ENCODE results near the gene SLC11A2. TPM values are rescaled to one million over a fixed set of nuclear protein-coding genes. Genes with fewer than 3 reads are reported as not detected.

SLC11A2 gene
- total and polyA plus RNA-seq, 2 of the 13 experiments (the other 11 are each of a cell fraction or from before 2014, with no cell fraction given) = 71.7 to 77.0 TPM

- TF ChIP-seq, protein P1, sequence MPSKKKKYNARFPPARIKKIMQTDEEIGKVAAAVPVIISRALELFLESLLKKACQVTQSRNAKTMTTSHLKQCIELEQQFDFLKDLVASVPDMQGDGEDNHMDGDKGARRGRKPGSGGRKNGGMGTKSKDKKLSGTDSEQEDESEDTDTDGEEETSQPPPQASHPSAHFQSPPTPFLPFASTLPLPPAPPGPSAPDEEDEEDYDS (CRISPR knock-in tag; IDR thresholded peaks at IDR 0.05) = 0 out of 2 replicates have a peak, but pooled peaks have one; percentile 42
- peak; percentile 85 for TF ChIP-seq HNF4G (IDR thresholded peaks at IDR 0.05; ENCODE audit: borderline replicate concordance, low read depth, low read length)
- TF ChIP-seq HNF4G (CRISPR knock-in tag; IDR thresholded peaks at IDR 0.05; ENCODE audit: borderline replicate concordance, low read depth) = peak; percentile 60
- TF ChIP-seq, protein P2, sequence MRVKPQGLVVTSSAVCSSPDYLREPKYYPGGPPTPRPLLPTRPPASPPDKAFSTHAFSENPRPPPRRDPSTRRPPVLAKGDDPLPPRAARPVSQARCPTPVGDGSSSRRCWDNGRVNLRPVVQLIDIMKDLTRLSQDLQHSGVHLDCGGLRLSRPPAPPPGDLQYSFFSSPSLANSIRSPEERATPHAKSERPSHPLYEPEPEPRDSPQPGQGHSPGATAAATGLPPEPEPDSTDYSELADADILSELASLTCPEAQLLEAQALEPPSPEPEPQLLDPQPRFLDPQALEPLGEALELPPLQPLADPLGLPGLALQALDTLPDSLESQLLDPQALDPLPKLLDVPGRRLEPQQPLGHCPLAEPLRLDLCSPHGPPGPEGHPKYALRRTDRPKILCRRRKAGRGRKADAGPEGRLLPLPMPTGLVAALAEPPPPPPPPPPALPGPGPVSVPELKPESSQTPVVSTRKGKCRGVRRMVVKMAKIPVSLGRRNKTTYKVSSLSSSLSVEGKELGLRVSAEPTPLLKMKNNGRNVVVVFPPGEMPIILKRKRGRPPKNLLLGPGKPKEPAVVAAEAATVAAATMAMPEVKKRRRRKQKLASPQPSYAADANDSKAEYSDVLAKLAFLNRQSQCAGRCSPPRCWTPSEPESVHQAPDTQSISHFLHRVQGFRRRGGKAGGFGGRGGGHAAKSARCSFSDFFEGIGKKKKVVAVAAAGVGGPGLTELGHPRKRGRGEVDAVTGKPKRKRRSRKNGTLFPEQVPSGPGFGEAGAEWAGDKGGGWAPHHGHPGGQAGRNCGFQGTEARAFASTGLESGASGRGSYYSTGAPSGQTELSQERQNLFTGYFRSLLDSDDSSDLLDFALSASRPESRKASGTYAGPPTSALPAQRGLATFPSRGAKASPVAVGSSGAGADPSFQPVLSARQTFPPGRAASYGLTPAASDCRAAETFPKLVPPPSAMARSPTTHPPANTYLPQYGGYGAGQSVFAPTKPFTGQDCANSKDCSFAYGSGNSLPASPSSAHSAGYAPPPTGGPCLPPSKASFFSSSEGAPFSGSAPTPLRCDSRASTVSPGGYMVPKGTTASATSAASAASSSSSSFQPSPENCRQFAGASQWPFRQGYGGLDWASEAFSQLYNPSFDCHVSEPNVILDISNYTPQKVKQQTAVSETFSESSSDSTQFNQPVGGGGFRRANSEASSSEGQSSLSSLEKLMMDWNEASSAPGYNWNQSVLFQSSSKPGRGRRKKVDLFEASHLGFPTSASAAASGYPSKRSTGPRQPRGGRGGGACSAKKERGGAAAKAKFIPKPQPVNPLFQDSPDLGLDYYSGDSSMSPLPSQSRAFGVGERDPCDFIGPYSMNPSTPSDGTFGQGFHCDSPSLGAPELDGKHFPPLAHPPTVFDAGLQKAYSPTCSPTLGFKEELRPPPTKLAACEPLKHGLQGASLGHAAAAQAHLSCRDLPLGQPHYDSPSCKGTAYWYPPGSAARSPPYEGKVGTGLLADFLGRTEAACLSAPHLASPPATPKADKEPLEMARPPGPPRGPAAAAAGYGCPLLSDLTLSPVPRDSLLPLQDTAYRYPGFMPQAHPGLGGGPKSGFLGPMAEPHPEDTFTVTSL (CRISPR knock-in tag; IDR thresholded peaks at IDR 0.05; ENCODE audit: borderline replicate concordance) = peak; percentile 21; the same call in 1 of the 2 replicates
- peak; percentile 98 for TF ChIP-seq CEBPB (IDR thresholded peaks at IDR 0.05; ENCODE audit: borderline replicate concordance, low read depth, low read length)
- TF ChIP-seq NR2F2 (IDR thresholded peaks at IDR 0.05; ENCODE audit: borderline replicate concordance, low read depth) = peak; percentile 39; the same call in 1 of the 2 replicates
- TF ChIP-seq RAD51 (IDR thresholded peaks at IDR 0.05; ENCODE audit: borderline replicate concordance) = no peak
- no peak for TF ChIP-seq ZFP36L2 (CRISPR knock-in tag; IDR thresholded peaks at IDR 0.05)
- TF ChIP-seq, protein P3, sequence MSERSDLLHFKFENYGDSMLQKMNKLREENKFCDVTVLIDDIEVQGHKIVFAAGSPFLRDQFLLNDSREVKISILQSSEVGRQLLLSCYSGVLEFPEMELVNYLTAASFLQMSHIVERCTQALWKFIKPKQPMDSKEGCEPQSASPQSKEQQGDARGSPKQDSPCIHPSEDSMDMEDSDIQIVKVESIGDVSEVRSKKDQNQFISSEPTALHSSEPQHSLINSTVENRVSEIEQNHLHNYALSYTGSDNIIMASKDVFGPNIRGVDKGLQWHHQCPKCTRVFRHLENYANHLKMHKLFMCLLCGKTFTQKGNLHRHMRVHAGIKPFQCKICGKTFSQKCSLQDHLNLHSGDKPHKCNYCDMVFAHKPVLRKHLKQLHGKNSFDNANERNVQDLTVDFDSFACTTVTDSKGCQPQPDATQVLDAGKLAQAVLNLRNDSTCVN (CRISPR knock-in tag; IDR thresholded peaks at IDR 0.05; ENCODE audit: borderline replicate concordance) = no peak
- TF ChIP-seq ZFP41 (CRISPR knock-in tag; IDR thresholded peaks at IDR 0.05; ENCODE audit: borderline replicate concordance) = no peak
- no peak; the same call in 1 of the 2 replicates for TF ChIP-seq SALL1 (CRISPR knock-in tag; IDR thresholded peaks at IDR 0.05)
- TF ChIP-seq ZNF615 (CRISPR knock-in tag; IDR thresholded peaks at IDR 0.05; ENCODE audit: borderline replicate concordance) = no peak; the same call in 1 of the 2 replicates
- 0 out of 2 replicates have a peak, but pooled peaks have one; percentile 64 for TF ChIP-seq KLF6 (CRISPR knock-in tag; IDR thresholded peaks at IDR 0.05)
- TF ChIP-seq, protein P4, sequence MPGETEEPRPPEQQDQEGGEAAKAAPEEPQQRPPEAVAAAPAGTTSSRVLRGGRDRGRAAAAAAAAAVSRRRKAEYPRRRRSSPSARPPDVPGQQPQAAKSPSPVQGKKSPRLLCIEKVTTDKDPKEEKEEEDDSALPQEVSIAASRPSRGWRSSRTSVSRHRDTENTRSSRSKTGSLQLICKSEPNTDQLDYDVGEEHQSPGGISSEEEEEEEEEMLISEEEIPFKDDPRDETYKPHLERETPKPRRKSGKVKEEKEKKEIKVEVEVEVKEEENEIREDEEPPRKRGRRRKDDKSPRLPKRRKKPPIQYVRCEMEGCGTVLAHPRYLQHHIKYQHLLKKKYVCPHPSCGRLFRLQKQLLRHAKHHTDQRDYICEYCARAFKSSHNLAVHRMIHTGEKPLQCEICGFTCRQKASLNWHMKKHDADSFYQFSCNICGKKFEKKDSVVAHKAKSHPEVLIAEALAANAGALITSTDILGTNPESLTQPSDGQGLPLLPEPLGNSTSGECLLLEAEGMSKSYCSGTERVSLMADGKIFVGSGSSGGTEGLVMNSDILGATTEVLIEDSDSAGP (CRISPR knock-in tag; IDR thresholded peaks at IDR 0.05; ENCODE audit: borderline replicate concordance) = no peak
- no peak for TF ChIP-seq JDP2 (CRISPR knock-in tag; IDR thresholded peaks at IDR 0.05; ENCODE audit: borderline replicate concordance)
- no peak for TF ChIP-seq SOX6 (IDR thresholded peaks at IDR 0.05)
- peak; percentile 83 for TF ChIP-seq SOX6 (CRISPR knock-in tag; IDR thresholded peaks at IDR 0.05)
- TF ChIP-seq, protein P5, sequence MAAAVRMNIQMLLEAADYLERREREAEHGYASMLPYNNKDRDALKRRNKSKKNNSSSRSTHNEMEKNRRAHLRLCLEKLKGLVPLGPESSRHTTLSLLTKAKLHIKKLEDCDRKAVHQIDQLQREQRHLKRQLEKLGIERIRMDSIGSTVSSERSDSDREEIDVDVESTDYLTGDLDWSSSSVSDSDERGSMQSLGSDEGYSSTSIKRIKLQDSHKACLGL (CRISPR knock-in tag; IDR thresholded peaks at IDR 0.05) = no peak
- no peak for TF ChIP-seq PTBP1 (IDR thresholded peaks at IDR 0.05; ENCODE audit: low read depth, low read length, poor library complexity, severe bottlenecking)
- TF ChIP-seq RBFOX2 (IDR thresholded peaks at IDR 0.05; ENCODE audit: low read depth, low read length) = peak; percentile 39
- 0 out of 2 replicates have a peak, but pooled peaks have one; percentile 18 for TF ChIP-seq NR2F6 (IDR thresholded peaks at IDR 0.05)
- TF ChIP-seq NR2F6 (CRISPR knock-in tag; IDR thresholded peaks at IDR 0.05) = peak; percentile 65
These were observed 93.3 kb downstream of the SLC11A2 start (continued) for GRCh38 chr12:50932787-50933280.

Measured in HepG2 (cell line).